Measurements from ENCODE around the gene XRCC1. TPM values are rescaled to one million over a fixed set of nuclear protein-coding genes. Genes with fewer than 3 reads are reported as not detected.
A peak's percentile ranks its signal among the peaks of the same experiment; 100 is the strongest.

The XRCC1 gene
- total and polyA plus RNA-seq, 2 of the 4 experiments (the other 2 are of a cell fraction), result 12.5 to 21.3 TPM

GRCh38 chr19:43596842-43597461 lies 21.6 kb upstream of the XRCC1 start:
- Histone ChIP-seq H3K9me1 (ENCODE audit: insufficient read depth, low read length) (no peaks in the 10 kb centered on the region), H3K4me3 (ENCODE audit: insufficient read depth, low read depth, low read length) (peak overlapping the region; percentile 68), H4K20me1 (ENCODE audit: insufficient read depth, low read length) (no peaks in the 10 kb centered on the region), H3K79me1 (ENCODE audit: low read depth in 1 of 2, low read length in 2 of 2) (peaks cover 27 to 60% of the 10 kb centered on the region in 2 experiments; a peak in 3 of 4 replicates), H2AK9ac (replicated peaks; ENCODE audit: low read depth, low read length, poor library complexity) (peak overlapping the region; percentile 97), H3K56ac (ENCODE audit: extremely low read depth, insufficient read depth, low read length) (peak overlapping the region; percentile 87), H4K8ac (ENCODE audit: low read depth in 2 of 2, low read length in 2 of 2) (peak overlapping the region; percentile 97 to 99), H2BK20ac (ENCODE audit: low read depth, low read length) (no peak overlapping the region), H3K18ac (ENCODE audit: low read depth, low read length) (peak overlapping the region; percentile 10), H3K4me2 (ENCODE audit: low read depth, low read length) (peak overlapping the region; percentile 97), H3K9ac (ENCODE audit: low read depth, low read length) (peak overlapping the region; percentile 90), H2AFZ (replicated peaks; ENCODE audit: low read length, poor library complexity) (peak overlapping the region; percentile 98), H3K9me3 (ENCODE audit: control insufficient read depth, insufficient read depth, low read length) (no peaks in the 10 kb centered on the region), H3K4me1 (ENCODE audit: control insufficient read depth, insufficient read depth, low read length) (peaks cover 9% of the 10 kb centered on the region), H3K4ac (ENCODE audit: low read depth, low read length) (peak overlapping the region; percentile 78), H4K91ac (ENCODE audit: insufficient read depth, low read depth, low read length) (peak overlapping the region; percentile 78), H2BK15ac (ENCODE audit: low read depth, low read length) (peak overlapping the region; percentile 71; the same call in 1 of the 3 replicates), H2BK5ac (ENCODE audit: low read depth, low read length, poor library complexity, severe bottlenecking) (peak overlapping the region; percentile 87), H3K27ac (ENCODE audit: insufficient read depth, low read length) (peak overlapping the region; percentile 79), H3K14ac (replicated peaks; ENCODE audit: low read depth, low read length) (peak overlapping the region; percentile 81), H2AK5ac (ENCODE audit: low read depth, low read length) (peak overlapping the region; percentile 90), H2BK120ac (ENCODE audit: low read depth, low read length) (0 out of 2 replicates have a peak overlapping the region, but pooled peaks have one; percentile 8), H3K27me3 (ENCODE audit: control insufficient read depth, insufficient read depth, low read length) (no peaks in the 10 kb centered on the region), H4K5ac (ENCODE audit: low read depth, low read length) (peak overlapping the region; percentile 88), H3K36me3 (ENCODE audit: control insufficient read depth, insufficient read depth, low read length) (peaks cover 30% of the 10 kb centered on the region), H3K23ac (ENCODE audit: low read depth, low read length) (peak overlapping the region; percentile 40; the same call in 1 of the 2 replicates)
- dilution Hi-C loops (cut with HindIII; ENCODE audit: low sequenced_read_pairs, unreplicated experiment) (no loop called here), in situ Hi-C loops (cut with MboI; ENCODE audit: low sequenced_read_pairs) (no loop called here), intact Hi-C loops (cut with micrococcal nuclease) (loop anchor here (1.0 to 2.0 kb wide), 3 partner anchors 22 to 188 kb away; partner anchors contain the start of genes PINLYP and XRCC1)
- 40% methylated on average over 1 of the region's 7 CpGs; no CpG with 5 or more reads in 1 of the 2 experiments for WGBS, 2 experiments (ENCODE audit: extremely low coverage in 2 of 2, insufficient read length in 1 of 2)
- ATAC-seq (ENCODE audit: low read depth) (no peak), DNase-seq (peak; percentile 13)
- BruUV-seq (replicated peaks), result no TSS peak
- ChIA-PET POLR2A (ENCODE audit: unreplicated experiment) (interaction anchor here (0.6 kb wide), 1 partner anchor 64 kb away, joined by 8 read pairs; the partner anchor contains the start of gene ZNF575), CTCF (interaction anchor here (4.5 kb wide), 1 partner anchor 41 kb away, joined by 29 read pairs; no protein-coding TSS in a partner anchor)
- no peak for TF ChIP-seq CEBPB (IDR thresholded peaks at IDR 0.05; ENCODE audit: low read depth, low read length)
- TF ChIP-seq ELK1 (IDR thresholded peaks at IDR 0.05; ENCODE audit: borderline replicate concordance, low read depth, low read length), result no peak
- TF ChIP-seq RCOR1 (IDR thresholded peaks at IDR 0.05; ENCODE audit: insufficient replicate concordance, low read length), result no peak
- no peak for TF ChIP-seq MAZ (IDR thresholded peaks at IDR 0.05; ENCODE audit: borderline replicate concordance, low read depth, low read length)
